Measurements from ENCODE around the gene INSRR. TPM values are rescaled to one million over a fixed set of nuclear protein-coding genes. Genes with fewer than 3 reads are reported as not detected.

The INSRR gene
- total and polyA plus RNA-seq, 10 donors, result under 0.01 to 0.09 (median 0.09) TPM; not detected in 6

GRCh38 chr1:156796340-156797097, 62.4 kb downstream of the INSRR start:
- Histone ChIP-seq H3K4me3 (no peak overlapping the region), H3K27ac (peak overlapping the region in 5 of 8 donors; percentile 17 to 59 (median 35)), H3K4me1 (peaks cover 0 to 33% (median 16%) of the 10 kb centered on the region in 6 donors), H3K36me3 (peaks cover 2 to 100% (median 90%) of the 10 kb centered on the region in 6 donors), H3K9me3 (no peaks in the 10 kb centered on the region), H3K27me3 (replicated peaks in 1 of 7) (no peaks in the 10 kb centered on the region)
- 78 to 92% (median 86%) methylated on average over 8 of the region's 8 CpGs for WGBS, 5 donors
- intact Hi-C loops (cut with DNase I; ENCODE audit: low total_unique reads), result no loop called here
- TF ChIP-seq POLR2AphosphoS5 (IDR thresholded peaks at IDR 0.05), result no peak
- peak in 1 of 11 experiments; percentile 3 for TF ChIP-seq CTCF (IDR thresholded peaks at IDR 0.05 in 8 of 11, conservative IDR thresholded peaks at IDR 0.05 in 3 of 11)
- no peak for TF ChIP-seq POLR2A (IDR thresholded peaks at IDR 0.05)
- DNase-seq, result no peak

- H3K9me3 ChIP-seq, result no peaks in the 10 kb centered on the region
- peaks cover 2 to 100% (median 94%) of the 10 kb centered on the region in 6 donors for H3K36me3 ChIP-seq
- TF ChIP-seq POLR2A (IDR thresholded peaks at IDR 0.05) (no peak), CTCF (IDR thresholded peaks at IDR 0.05 in 8 of 11, conservative IDR thresholded peaks at IDR 0.05 in 3 of 11) (no peak), POLR2AphosphoS5 (IDR thresholded peaks at IDR 0.05) (peak in 1 of 3 donors; percentile 40)
- no peak for DNase-seq
- peaks cover 0 to 29% (median 14%) of the 10 kb centered on the region in 6 donors for H3K4me1 ChIP-seq
- H3K27ac ChIP-seq, result peak overlapping the region in 5 of 8 donors; percentile 17 to 59 (median 35)
- 37 to 56% (median 53%) methylated on average over 7 of the region's 7 CpGs for WGBS, 5 donors
- no peaks in the 10 kb centered on the region for H3K27me3 ChIP-seq (replicated peaks in 1 of 7)
- H3K4me3 ChIP-seq, result no peak overlapping the region
- intact Hi-C loops (cut with DNase I; ENCODE audit: low total_unique reads), result no loop called here
Observed at GRCh38 chr1:156795787-156796186, 63.1 kb downstream of the INSRR start.

GRCh38 chr1:156795374-156795733, 63.6 kb downstream of the INSRR start:
- no peak overlapping the region for H3K4me3 ChIP-seq
- no peak for DNase-seq
- intact Hi-C loops (cut with DNase I; ENCODE audit: low total_unique reads), result no loop called here
- H3K4me1 ChIP-seq, result peaks cover 0 to 29% (median 14%) of the 10 kb centered on the region in 6 donors
- no peak for TF ChIP-seq POLR2A (IDR thresholded peaks at IDR 0.05)
- TF ChIP-seq CTCF (IDR thresholded peaks at IDR 0.05 in 8 of 11, conservative IDR thresholded peaks at IDR 0.05 in 3 of 11), result no peak
- TF ChIP-seq POLR2AphosphoS5 (IDR thresholded peaks at IDR 0.05), result no peak
- H3K9me3 ChIP-seq, result no peaks in the 10 kb centered on the region
- peaks cover 2 to 100% (median 95%) of the 10 kb centered on the region in 6 donors for H3K36me3 ChIP-seq
- WGBS, 5 donors, result 72 to 99% (median 85%) methylated on average over 5 of the region's 5 CpGs
- peak overlapping the region in 6 of 8 donors; percentile 17 to 59 (median 28) for H3K27ac ChIP-seq
- no peaks in the 10 kb centered on the region for H3K27me3 ChIP-seq (replicated peaks in 1 of 7)
